ENCODE measurements around the gene MCCC1. TPM values are rescaled to one million over a fixed set of nuclear protein-coding genes. Genes with fewer than 3 reads are reported as not detected.

MCCC1 gene
- total RNA-seq, 1 experiment from 2014 or later = 74.7 TPM

GRCh38 chr3:182970811-182971418 is 128.4 kb downstream of the MCCC1 start:
- Mint-ChIP-seq H3K36me3 (ENCODE audit: insufficient read depth, unreplicated experiment) (peaks cover 28% of the 10 kb centered on the region), H3K9me3 (ENCODE audit: low read depth, unreplicated experiment) (no peaks in the 10 kb centered on the region), H3K4me3 (ENCODE audit: low read depth, unreplicated experiment) (peak overlapping the region; percentile 46), H3K27ac (ENCODE audit: unreplicated experiment) (peak overlapping the region; percentile 88), H3K27me3 (ENCODE audit: unreplicated experiment) (no peaks in the 10 kb centered on the region), H3K4me1 (ENCODE audit: low read depth, unreplicated experiment) (peaks cover 44% of the 10 kb centered on the region)
- no TSS peak for BruUV-seq (replicated peaks)
- DNase-seq = no peak
- intact Hi-C loops (cut with micrococcal nuclease; ENCODE audit: unreplicated experiment) = no loop called here
- TF ChIP-seq, protein P1, sequence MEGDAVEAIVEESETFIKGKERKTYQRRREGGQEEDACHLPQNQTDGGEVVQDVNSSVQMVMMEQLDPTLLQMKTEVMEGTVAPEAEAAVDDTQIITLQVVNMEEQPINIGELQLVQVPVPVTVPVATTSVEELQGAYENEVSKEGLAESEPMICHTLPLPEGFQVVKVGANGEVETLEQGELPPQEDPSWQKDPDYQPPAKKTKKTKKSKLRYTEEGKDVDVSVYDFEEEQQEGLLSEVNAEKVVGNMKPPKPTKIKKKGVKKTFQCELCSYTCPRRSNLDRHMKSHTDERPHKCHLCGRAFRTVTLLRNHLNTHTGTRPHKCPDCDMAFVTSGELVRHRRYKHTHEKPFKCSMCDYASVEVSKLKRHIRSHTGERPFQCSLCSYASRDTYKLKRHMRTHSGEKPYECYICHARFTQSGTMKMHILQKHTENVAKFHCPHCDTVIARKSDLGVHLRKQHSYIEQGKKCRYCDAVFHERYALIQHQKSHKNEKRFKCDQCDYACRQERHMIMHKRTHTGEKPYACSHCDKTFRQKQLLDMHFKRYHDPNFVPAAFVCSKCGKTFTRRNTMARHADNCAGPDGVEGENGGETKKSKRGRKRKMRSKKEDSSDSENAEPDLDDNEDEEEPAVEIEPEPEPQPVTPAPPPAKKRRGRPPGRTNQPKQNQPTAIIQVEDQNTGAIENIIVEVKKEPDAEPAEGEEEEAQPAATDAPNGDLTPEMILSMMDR (IDR thresholded peaks at IDR 0.05; ENCODE audit: unreplicated experiment) = no peak
- CTCF ChIA-PET = interaction anchor here (0.8 kb wide), 1 partner anchor 52 kb away, joined by 3 read pairs; no protein-coding TSS in a partner anchor

DNA sequence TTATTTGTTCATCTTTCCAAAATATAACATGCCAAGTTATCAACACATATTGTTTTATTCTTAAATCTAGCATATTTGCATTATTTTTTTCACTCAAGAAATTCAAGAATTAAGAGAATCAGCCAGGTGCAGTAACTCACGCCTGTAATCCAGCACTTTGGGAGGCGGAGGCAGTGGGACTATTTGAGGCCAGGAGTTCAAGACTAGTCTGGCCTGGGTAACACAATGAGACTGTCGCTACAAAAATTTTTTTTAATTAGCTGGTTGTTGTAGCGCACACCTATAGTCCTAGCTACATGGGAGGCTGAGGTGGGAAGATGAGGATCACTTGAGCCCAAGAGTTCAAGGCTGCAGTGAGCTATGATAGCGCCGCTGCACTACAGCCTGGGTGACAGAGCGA is 129.4 kb downstream of the MCCC1 start:
- DNase-seq = no peak
- peaks cover 44% of the 10 kb centered on the region for H3K4me1 Mint-ChIP-seq (ENCODE audit: low read depth, unreplicated experiment)
- H3K4me3 Mint-ChIP-seq (ENCODE audit: low read depth, unreplicated experiment) = no peak overlapping the region
- CTCF ChIA-PET = interaction anchor here (1.1 kb wide), 1 partner anchor 10 kb away, joined by 5 read pairs; no protein-coding TSS in a partner anchor
- TF ChIP-seq, protein P1 (IDR thresholded peaks at IDR 0.05; ENCODE audit: unreplicated experiment) = no peak
- intact Hi-C loops (cut with micrococcal nuclease; ENCODE audit: unreplicated experiment) = no loop called here
- peaks cover 28% of the 10 kb centered on the region for H3K36me3 Mint-ChIP-seq (ENCODE audit: insufficient read depth, unreplicated experiment)
- no peaks in the 10 kb centered on the region for H3K27me3 Mint-ChIP-seq (ENCODE audit: unreplicated experiment)
- BruUV-seq (replicated peaks) = no TSS peak
- no peak overlapping the region for H3K27ac Mint-ChIP-seq (ENCODE audit: unreplicated experiment)
- no peaks in the 10 kb centered on the region for H3K9me3 Mint-ChIP-seq (ENCODE audit: low read depth, unreplicated experiment)

DNA sequence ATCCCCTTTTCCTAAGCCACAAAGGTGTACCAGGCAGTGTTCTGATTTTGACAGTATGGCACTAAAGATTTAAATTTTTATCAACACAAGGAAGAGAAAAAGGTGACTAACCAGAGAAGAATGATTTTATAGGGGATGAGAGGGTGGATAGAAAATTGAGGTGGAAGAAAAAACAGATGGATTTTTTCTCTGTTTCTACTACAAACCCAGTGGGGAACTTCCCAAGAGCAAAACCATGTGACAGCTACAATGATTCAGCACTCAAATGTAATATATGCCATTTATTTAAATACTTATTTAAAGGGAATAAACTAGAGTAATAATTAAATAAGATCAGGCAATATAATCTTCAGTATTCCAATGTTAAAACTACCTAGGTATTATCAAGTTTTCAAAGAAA is 130.0 kb downstream of the MCCC1 start:
- Mint-ChIP-seq H3K27ac (ENCODE audit: unreplicated experiment) (peak overlapping the region; percentile 77), H3K4me1 (ENCODE audit: low read depth, unreplicated experiment) (peaks cover 44% of the 10 kb centered on the region), H3K36me3 (ENCODE audit: insufficient read depth, unreplicated experiment) (peaks cover 28% of the 10 kb centered on the region), H3K27me3 (ENCODE audit: unreplicated experiment) (no peaks in the 10 kb centered on the region), H3K4me3 (ENCODE audit: low read depth, unreplicated experiment) (no peak overlapping the region), H3K9me3 (ENCODE audit: low read depth, unreplicated experiment) (no peaks in the 10 kb centered on the region)
- intact Hi-C loops (cut with micrococcal nuclease; ENCODE audit: unreplicated experiment) = no loop called here
- no peak for DNase-seq
- BruUV-seq (replicated peaks) = no TSS peak
- TF ChIP-seq, protein P1 (IDR thresholded peaks at IDR 0.05; ENCODE audit: unreplicated experiment) = no peak
- CTCF ChIA-PET = interaction anchor here (1.1 kb wide), 1 partner anchor 9 kb away, joined by 5 read pairs; no protein-coding TSS in a partner anchor

DNA sequence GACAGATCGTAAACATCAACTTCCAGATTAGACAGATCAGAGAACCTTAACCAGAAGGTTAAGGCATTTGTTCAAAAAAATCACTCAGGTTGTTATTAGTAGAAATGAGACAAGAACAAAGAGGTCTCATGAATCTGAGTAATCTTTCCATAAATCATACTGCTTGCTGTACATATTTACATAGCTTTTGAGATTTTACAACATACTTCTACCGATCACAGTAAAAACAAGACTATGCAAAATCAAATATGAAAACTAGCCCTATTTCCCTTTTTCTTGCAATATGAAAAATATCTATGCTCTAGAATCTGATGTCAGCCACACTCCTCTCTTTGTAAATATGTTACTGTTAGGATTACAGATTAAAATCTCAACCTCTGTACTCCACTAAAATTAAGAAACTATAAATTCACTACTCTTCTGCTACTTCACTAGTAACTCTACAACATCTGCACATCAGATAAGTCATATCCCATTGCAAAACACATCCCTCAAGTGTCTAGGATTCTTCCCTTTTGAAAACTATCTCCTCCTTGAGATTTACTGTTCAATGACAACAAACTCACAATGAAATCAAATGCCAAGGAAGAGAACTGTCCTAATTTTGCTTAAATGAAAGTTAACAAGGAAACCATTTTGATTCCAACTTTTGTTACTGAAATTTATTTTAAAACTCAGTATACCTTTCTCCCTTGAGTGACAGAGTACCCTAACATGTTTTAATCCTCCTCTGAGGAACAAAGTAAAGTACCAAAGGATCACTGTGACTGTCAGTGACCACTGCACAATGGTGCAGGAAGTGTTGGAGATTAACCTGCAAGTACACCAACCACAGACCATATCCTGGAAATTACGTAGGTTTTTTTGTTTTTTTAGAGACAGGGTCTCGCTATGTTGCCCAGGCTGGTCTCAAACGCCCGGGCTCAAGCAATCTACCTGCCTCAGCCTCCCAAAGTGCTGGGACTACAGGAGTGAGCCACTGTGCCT is 131.8 kb downstream of the MCCC1 start:
- H3K27me3 Mint-ChIP-seq (ENCODE audit: unreplicated experiment) = no peaks in the 10 kb centered on the region
- DNase-seq = no peak
- H3K4me1 Mint-ChIP-seq (ENCODE audit: low read depth, unreplicated experiment) = peaks cover 44% of the 10 kb centered on the region
- H3K36me3 Mint-ChIP-seq (ENCODE audit: insufficient read depth, unreplicated experiment) = peaks cover 16% of the 10 kb centered on the region
- intact Hi-C loops (cut with micrococcal nuclease; ENCODE audit: unreplicated experiment) = no loop called here
- no peak overlapping the region for H3K4me3 Mint-ChIP-seq (ENCODE audit: low read depth, unreplicated experiment)
- no peaks in the 10 kb centered on the region for H3K9me3 Mint-ChIP-seq (ENCODE audit: low read depth, unreplicated experiment)
- CTCF ChIA-PET = no interaction called here
- no peak overlapping the region for H3K27ac Mint-ChIP-seq (ENCODE audit: unreplicated experiment)
- BruUV-seq (replicated peaks) = no TSS peak
- TF ChIP-seq, protein P1 (IDR thresholded peaks at IDR 0.05; ENCODE audit: unreplicated experiment) = no peak

Data from Calu3 (cell line).